Measurements from ENCODE around the gene LAMA4.

Gene LAMA4

GRCh38 chr6:112233847-112234246, 20.5 kb downstream of the LAMA4 start:
- DNase-seq (ENCODE audit: insufficient read length, low spot score) (no peak), FAIRE-seq (no peak)
- TF ChIP-seq POLR2A (IDR thresholded peaks at IDR 0.05; ENCODE audit: low read depth, low read length) (no peak), SPI1 (IDR thresholded peaks at IDR 0.05; ENCODE audit: low read depth, low read length) (no peak), PAX5 (IDR thresholded peaks at IDR 0.05; ENCODE audit: insufficient read depth, low read length, severe bottlenecking) (no peak), POU2F2 (IDR thresholded peaks at IDR 0.05; ENCODE audit: low read depth, low read length) (no peak), TAF1 (IDR thresholded peaks at IDR 0.05; ENCODE audit: low read depth, low read length) (no peak), POLR2AphosphoS5 (IDR thresholded peaks at IDR 0.05; ENCODE audit: low read depth, low read length) (no peak)

- no peak for TF ChIP-seq POU2F2 (IDR thresholded peaks at IDR 0.05; ENCODE audit: low read depth, low read length)
- no peak for TF ChIP-seq POLR2A (IDR thresholded peaks at IDR 0.05; ENCODE audit: low read depth, low read length)
- FAIRE-seq: no peak
- DNase-seq (ENCODE audit: insufficient read length, low spot score): no peak
Measured at GRCh38 chr6:112232845-112233256, 21.5 kb downstream of the LAMA4 start.

- TF ChIP-seq PAX5 (IDR thresholded peaks at IDR 0.05; ENCODE audit: insufficient read depth, low read length, severe bottlenecking): no peak
- no peak for FAIRE-seq
- no peak for DNase-seq (ENCODE audit: insufficient read length, low spot score)
Measured at GRCh38 chr6:112231594-112232060, 22.7 kb downstream of the LAMA4 start.

GRCh38 chr6:112231164-112231563, 23.2 kb downstream of the LAMA4 start:
- FAIRE-seq (no peak), DNase-seq (ENCODE audit: insufficient read length, low spot score) (no peak)
- TF ChIP-seq POLR2AphosphoS5 (IDR thresholded peaks at IDR 0.05; ENCODE audit: low read depth, low read length): no peak
- TF ChIP-seq POU2F2 (IDR thresholded peaks at IDR 0.05; ENCODE audit: low read depth, low read length): no peak

GRCh38 chr6:112228480-112229332, 25.7 kb downstream of the LAMA4 start:
- no peak for DNase-seq (ENCODE audit: insufficient read length, low spot score)
- no peak for FAIRE-seq
- TF ChIP-seq SPI1 (IDR thresholded peaks at IDR 0.05; ENCODE audit: low read depth, low read length) (no peak), POLR2AphosphoS5 (IDR thresholded peaks at IDR 0.05; ENCODE audit: low read depth, low read length) (no peak), TAF1 (IDR thresholded peaks at IDR 0.05; ENCODE audit: low read depth, low read length) (no peak), POU2F2 (IDR thresholded peaks at IDR 0.05; ENCODE audit: low read depth, low read length) (no peak), POLR2A (IDR thresholded peaks at IDR 0.05; ENCODE audit: low read depth, low read length) (no peak)

- TF ChIP-seq SPI1 (IDR thresholded peaks at IDR 0.05; ENCODE audit: low read depth, low read length) (no peak), POLR2AphosphoS5 (IDR thresholded peaks at IDR 0.05; ENCODE audit: low read depth, low read length) (no peak), PAX5 (IDR thresholded peaks at IDR 0.05; ENCODE audit: insufficient read depth, low read length, severe bottlenecking) (no peak), POU2F2 (IDR thresholded peaks at IDR 0.05; ENCODE audit: low read depth, low read length) (no peak), TAF1 (IDR thresholded peaks at IDR 0.05; ENCODE audit: low read depth, low read length) (no peak), POLR2A (IDR thresholded peaks at IDR 0.05; ENCODE audit: low read depth, low read length) (no peak)
- no peak for FAIRE-seq
- DNase-seq (ENCODE audit: insufficient read length, low spot score): no peak
Measured at GRCh38 chr6:112227992-112228391, 26.4 kb downstream of the LAMA4 start.

GRCh38 chr6:112227411-112227810, 27.0 kb downstream of the LAMA4 start:
- TF ChIP-seq TAF1 (IDR thresholded peaks at IDR 0.05; ENCODE audit: low read depth, low read length) (no peak), POU2F2 (IDR thresholded peaks at IDR 0.05; ENCODE audit: low read depth, low read length) (no peak), POLR2AphosphoS5 (IDR thresholded peaks at IDR 0.05; ENCODE audit: low read depth, low read length) (no peak), PAX5 (IDR thresholded peaks at IDR 0.05; ENCODE audit: insufficient read depth, low read length, severe bottlenecking) (no peak), POLR2A (IDR thresholded peaks at IDR 0.05; ENCODE audit: low read depth, low read length) (no peak), SPI1 (IDR thresholded peaks at IDR 0.05; ENCODE audit: low read depth, low read length) (no peak)
- no peak for DNase-seq (ENCODE audit: insufficient read length, low spot score)
- no peak for FAIRE-seq

- TF ChIP-seq POU2F2 (IDR thresholded peaks at IDR 0.05; ENCODE audit: low read depth, low read length) (no peak), PAX5 (IDR thresholded peaks at IDR 0.05; ENCODE audit: insufficient read depth, low read length, severe bottlenecking) (no peak), TAF1 (IDR thresholded peaks at IDR 0.05; ENCODE audit: low read depth, low read length) (no peak), POLR2AphosphoS5 (IDR thresholded peaks at IDR 0.05; ENCODE audit: low read depth, low read length) (no peak), POLR2A (IDR thresholded peaks at IDR 0.05; ENCODE audit: low read depth, low read length) (no peak), SPI1 (IDR thresholded peaks at IDR 0.05; ENCODE audit: low read depth, low read length) (no peak)
- FAIRE-seq (no peak), DNase-seq (ENCODE audit: insufficient read length, low spot score) (no peak)
Measured at GRCh38 chr6:112225691-112226090, 28.7 kb downstream of the LAMA4 start.

GRCh38 chr6:112224088-112224487, 30.3 kb downstream of the LAMA4 start:
- TF ChIP-seq POU2F2 (IDR thresholded peaks at IDR 0.05; ENCODE audit: low read depth, low read length) (no peak), PAX5 (IDR thresholded peaks at IDR 0.05; ENCODE audit: insufficient read depth, low read length, severe bottlenecking) (no peak), POLR2A (IDR thresholded peaks at IDR 0.05; ENCODE audit: low read depth, low read length) (no peak), TAF1 (IDR thresholded peaks at IDR 0.05; ENCODE audit: low read depth, low read length) (no peak), SPI1 (IDR thresholded peaks at IDR 0.05; ENCODE audit: low read depth, low read length) (no peak), POLR2AphosphoS5 (IDR thresholded peaks at IDR 0.05; ENCODE audit: low read depth, low read length) (no peak)
- no peak for DNase-seq (ENCODE audit: insufficient read length, low spot score)
- no peak for FAIRE-seq

- DNase-seq (ENCODE audit: insufficient read length, low spot score) (no peak), FAIRE-seq (no peak)
- TF ChIP-seq POLR2A (IDR thresholded peaks at IDR 0.05; ENCODE audit: low read depth, low read length): no peak
- TF ChIP-seq SPI1 (IDR thresholded peaks at IDR 0.05; ENCODE audit: low read depth, low read length): no peak
- TF ChIP-seq POU2F2 (IDR thresholded peaks at IDR 0.05; ENCODE audit: low read depth, low read length): no peak
- TF ChIP-seq POLR2AphosphoS5 (IDR thresholded peaks at IDR 0.05; ENCODE audit: low read depth, low read length): no peak
- no peak for TF ChIP-seq PAX5 (IDR thresholded peaks at IDR 0.05; ENCODE audit: insufficient read depth, low read length, severe bottlenecking)
- no peak for TF ChIP-seq TAF1 (IDR thresholded peaks at IDR 0.05; ENCODE audit: low read depth, low read length)
Measured at GRCh38 chr6:112223070-112223861, 31.1 kb downstream of the LAMA4 start.
